ENCODE results near the gene UBE2E2.

UBE2E2 gene

DNA sequence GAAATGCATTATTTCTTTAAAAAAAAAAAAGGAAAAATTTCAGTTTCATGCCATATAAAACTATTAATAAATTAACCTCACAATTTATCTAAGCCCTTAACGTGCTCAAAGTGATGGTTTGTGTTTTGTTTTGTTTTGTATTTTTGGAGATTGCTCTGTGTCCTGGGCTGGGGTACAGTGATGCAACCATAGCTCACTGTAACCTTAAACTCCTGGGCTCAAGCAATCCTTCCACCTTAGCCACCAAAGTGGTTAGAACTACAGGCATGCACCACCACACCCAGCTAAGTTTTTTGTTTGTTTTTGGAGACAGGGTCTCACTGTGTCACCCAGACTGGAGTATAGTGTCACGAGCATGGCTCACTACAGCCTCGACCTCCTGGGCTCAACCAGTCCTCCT lies 180.7 kb downstream of the UBE2E2 start:
- no peak for DNase-seq (ENCODE audit: low read depth in 1 of 2, low spot score in 1 of 2)

DNA sequence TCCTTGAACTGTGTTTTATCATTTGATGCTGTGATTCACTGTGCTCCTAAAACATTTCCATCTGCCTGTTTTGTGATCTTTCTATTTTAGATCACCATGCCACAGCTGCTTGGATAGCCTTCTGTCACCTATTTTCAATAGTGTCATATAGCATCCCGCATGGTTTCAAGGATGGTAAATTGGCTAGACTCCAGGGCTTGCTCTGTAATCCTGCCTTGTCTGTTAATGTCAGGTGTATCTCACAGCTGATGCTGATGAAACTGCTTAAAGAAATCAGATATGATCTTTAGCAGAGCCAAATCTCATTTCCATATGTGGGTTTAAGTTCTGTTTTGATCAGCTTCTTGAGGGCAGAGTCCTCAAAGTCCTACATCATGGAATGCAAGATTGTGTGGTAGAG lies 182.2 kb downstream of the UBE2E2 start:
- no peak for DNase-seq (ENCODE audit: low read depth in 1 of 2, low spot score in 1 of 2)

DNA sequence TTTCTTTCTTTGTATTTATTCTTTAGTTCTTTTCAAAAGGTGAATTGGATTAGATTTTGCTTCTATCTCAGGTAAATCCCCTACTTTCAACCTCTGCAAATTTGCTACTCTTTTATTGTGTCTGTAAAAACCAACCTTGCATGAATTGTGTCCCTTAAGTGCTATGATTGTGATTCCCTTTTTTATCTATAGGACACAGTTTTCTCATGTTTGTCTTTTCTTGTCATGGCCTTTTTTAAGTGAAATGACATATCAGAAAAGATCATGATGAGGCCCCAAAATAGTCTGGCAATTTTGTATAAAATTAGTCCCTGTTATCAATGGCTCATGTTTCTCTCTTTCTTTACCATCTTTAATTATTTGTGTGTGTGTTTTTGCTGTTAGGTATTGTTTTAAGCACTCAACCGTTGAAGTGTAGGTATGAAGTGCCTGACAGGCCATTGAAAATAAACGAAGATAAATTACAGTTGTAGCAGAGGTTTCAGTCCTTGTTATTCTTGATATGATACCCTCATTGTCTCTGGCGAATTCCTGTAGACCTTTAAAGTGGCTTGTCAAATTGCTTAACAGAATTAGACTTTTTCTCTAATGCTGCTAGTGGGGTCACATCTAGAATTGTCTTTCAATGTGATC lies 184.3 kb downstream of the UBE2E2 start:
- no peak for DNase-seq (ENCODE audit: low read depth in 1 of 2, low spot score in 1 of 2)

- DNase-seq (ENCODE audit: low read depth in 1 of 2, low spot score in 1 of 2), result no peak
Measured at GRCh38 chr3:23389089-23389488, 186.0 kb downstream of the UBE2E2 start.

- no peak for DNase-seq (ENCODE audit: low read depth in 1 of 2, low spot score in 1 of 2)
Measured at GRCh38 chr3:23389686-23390085, 186.6 kb downstream of the UBE2E2 start.

DNA sequence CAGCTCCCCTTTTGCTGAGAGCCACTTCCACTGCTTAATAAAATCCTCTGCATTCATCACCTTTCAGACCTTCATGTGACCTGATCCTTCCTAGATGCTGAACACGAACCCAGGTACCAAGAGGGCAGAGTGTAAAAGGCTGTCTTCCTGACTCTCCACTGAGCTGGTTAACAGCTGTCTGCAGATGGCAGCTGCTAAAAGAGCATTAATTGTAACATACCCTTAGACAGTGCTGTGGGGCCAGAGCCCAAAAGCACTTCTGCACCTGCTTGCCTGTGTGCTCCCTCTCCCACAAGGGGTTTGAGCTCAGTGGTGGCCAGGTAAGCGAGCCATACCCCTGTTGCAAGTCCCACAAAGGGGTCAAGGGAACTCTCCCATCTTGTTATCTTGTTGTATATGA lies 187.3 kb downstream of the UBE2E2 start:
- DNase-seq (ENCODE audit: low read depth in 1 of 2, low spot score in 1 of 2), result no peak

DNA sequence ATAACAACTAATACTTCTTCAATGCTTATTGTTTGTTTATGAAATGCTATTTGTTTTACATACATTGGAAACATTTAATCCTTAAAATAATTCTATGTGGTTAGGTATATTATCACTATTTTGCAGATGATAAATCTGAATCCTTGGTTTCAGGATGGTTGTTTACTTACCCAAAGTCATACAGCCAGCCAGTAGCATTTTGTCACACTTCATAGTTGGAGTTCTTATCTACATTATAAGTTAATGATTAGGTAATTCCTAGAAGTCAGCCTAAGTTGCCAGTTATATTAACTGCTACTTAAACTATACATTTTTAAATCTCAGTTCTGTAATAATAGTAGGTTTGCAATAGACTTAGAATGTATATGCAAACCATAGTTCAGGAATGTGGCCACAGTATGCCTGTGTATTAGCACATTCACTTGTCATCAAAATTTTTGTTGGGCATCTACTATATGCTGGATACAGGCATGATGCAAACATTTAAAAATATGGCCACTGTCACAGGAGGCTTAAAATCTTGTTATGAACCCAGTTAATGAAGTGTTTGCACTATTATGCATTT lies 187.9 kb downstream of the UBE2E2 start:
- no peak for DNase-seq (ENCODE audit: low read depth in 1 of 2, low spot score in 1 of 2)

DNA sequence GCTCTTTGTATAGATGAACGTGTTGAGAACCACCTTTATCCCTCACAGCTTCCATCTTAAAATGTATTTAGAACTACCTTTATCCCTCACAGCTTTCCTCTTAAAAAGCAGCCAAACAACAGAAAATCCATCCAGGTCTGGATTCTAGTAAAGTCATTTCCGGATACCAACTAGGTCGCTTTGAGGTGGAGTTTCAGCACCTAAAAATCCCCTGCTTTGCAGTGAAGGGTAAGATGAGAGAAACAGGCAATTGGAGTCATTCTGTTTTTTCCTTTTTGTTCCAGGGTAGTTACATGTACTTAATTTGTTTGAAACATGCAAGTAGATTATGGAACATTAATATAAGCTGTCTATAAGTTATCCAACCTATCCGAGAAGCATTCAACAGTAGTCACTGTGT lies 192.0 kb downstream of the UBE2E2 start:
- DNase-seq (ENCODE audit: low read depth in 1 of 2, low spot score in 1 of 2), result no peak

DNA sequence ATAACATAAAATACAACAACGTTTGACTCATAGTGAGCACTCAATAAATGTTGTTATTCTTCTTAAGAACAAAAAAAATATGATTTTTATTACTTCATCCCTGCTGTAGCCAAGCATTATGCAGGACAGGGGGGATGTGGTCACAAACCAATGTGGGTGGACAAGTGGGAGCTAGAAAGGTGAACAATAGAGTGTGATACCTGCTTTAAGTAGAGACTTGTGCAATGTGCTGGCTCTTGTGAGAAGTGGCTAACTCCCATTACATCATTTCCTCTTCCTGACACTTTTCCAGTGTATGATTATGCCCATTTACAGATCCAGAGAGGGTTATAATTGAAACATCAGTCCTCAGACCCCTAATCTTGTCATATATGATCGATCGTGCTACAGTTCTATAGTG lies 193.6 kb downstream of the UBE2E2 start:
- no peak for DNase-seq (ENCODE audit: low read depth in 1 of 2, low spot score in 1 of 2)

DNA sequence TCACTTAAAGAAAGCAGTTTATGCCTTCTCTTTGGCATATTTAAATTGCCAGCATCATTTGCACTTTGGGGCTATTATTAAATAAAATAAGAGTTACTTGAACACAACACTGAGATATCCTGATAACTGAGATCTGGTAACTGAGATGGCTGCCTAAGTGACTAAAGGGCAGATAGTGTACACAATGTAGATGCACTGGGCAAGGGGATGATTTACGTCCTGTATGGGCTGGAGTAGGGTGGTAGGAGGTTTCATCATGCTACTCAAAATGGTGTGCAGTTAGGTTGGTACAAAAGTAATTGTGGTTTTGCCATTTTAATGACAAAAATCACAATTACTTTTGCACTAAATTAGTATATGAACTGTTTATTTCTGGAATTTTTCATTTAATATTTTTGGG lies 196.1 kb downstream of the UBE2E2 start:
- no peak for DNase-seq (ENCODE audit: low read depth in 1 of 2, low spot score in 1 of 2)

GRCh38 chr3:23402728-23403492 lies 199.8 kb downstream of the UBE2E2 start:
- no peak for DNase-seq (ENCODE audit: low read depth in 1 of 2, low spot score in 1 of 2)

DNA sequence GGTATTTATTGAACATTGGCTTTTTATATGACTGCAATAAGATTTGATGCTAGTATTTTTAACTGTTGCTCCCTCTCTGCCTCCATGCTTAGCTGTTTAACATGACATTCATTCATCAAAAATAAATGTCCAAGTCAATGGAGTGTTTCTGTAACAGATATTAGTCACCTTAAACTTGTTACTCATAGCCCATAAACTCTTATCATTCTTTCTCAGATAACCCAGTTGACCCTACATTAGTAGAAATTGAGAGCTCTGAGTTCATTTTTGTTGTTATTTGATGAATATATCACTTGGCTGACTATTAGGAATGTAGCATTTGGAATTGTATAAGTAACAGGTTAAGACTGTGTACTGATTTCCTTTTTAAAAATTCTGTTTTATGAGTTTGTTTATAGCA lies 201.1 kb downstream of the UBE2E2 start:
- no peak for DNase-seq (ENCODE audit: low read depth in 1 of 2, low spot score in 1 of 2)

DNA sequence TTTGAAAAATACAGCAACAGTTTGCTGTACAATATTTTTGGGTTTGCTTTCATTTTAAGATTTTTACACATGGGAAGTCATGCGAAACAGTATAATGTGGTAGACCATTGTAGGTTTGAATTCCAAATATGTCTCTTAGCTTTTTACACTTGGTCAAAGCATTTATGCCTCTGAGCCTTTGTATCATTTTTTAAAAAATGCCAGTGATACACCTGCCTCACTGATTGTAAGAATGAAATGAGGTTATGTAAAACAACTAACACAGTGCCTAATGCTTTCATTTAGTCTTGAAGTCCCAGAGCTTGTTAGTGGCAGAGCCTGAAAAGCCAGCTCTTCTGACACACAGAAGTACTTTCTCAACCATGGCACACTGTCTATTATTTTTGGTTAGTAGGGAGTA lies 202.0 kb downstream of the UBE2E2 start:
- DNase-seq (ENCODE audit: low read depth in 1 of 2, low spot score in 1 of 2), result no peak

GRCh38 chr3:23406601-23407000 lies 203.5 kb downstream of the UBE2E2 start:
- no peak for DNase-seq (ENCODE audit: low read depth in 1 of 2, low spot score in 1 of 2)

DNA sequence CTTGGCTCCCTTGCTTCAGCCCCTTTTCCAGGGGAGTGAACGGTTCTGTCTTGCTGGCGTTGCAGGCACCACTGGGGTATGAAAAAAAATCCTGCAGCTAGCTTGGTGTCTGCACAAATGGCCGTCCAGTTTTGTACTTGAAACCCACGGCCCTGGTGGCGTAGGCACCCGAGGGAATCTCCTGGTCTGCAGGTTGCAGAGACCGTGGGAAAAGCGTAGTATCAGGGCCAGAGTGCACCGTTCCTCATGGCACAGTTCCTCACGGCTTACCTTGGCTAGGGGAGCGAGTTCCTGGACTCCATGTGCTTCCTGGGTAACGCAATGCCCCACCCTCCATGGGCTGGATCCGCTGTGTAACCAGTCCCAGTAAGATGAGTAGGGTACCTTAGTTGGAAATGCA lies 214.9 kb downstream of the UBE2E2 start:
- no peak for DNase-seq (ENCODE audit: low read depth in 1 of 2, low spot score in 1 of 2)

DNA sequence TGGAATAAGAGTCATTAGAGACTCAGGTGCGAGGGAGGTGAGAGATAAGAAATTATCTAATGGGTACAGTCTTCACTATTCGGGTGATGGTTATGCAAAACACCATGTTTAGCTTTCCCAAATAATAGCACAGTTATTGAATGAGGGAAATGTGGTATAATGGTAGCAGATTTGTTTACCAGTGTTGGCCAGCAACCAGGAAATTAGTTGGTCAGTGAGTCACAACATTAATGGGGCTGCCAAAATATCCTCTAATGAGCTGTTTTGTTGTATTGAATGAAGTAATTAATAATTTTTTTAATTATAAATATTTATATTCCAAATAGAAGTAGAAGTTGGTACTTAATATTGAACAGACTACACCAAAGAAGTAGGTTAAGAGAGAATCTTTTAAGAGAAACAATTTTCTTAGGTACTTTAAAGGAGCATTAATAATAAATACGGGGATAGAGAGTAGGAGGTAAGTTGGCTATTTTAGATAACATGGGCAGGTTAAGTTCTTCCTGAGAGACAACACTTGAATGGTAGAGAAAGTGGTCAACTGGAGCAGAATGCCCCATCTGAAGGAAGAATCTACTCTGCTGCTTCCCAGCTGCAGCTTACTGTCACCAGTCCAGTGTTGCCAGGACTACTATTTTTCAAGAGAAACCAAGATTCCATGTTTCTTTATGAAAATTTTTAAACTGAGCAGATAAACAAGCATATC lies 218.8 kb downstream of the UBE2E2 start:
- DNase-seq (ENCODE audit: low read depth in 1 of 2, low spot score in 1 of 2), result no peak

GRCh38 chr3:23422517-23422851 lies 219.4 kb downstream of the UBE2E2 start:
- DNase-seq (ENCODE audit: low read depth in 1 of 2, low spot score in 1 of 2), result no peak

GRCh38 chr3:23425410-23425809 lies 222.3 kb downstream of the UBE2E2 start:
- no peak for DNase-seq (ENCODE audit: low read depth in 1 of 2, low spot score in 1 of 2)

DNA sequence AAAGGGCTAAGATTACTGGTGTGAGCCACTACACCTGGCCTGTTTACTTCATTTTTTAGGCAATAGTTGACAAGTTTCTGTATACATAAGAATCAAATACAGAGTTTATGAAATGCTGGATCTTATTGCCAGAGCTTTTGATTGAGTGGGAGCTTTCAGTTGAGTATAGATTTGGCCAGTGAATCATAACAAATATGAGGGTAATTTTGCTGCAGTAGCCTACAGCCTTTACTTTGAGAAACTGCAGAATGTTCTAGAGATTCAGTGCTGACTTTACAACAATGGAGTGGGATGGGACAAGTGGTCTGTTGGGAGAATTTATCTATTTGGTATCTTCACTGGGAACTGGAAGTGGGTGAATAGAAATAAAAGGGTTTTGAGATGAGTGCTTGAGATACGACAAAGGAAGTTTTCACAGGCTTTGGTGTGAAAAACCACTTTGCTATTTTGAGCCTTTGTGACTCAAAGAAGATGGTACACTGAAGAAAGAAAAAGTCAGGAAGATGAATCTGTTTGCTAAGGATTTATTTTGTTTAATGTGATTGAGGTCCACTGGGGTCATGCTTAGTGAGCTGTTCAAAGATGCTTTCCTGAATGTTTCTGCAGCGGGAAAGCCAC lies 227.8 kb downstream of the UBE2E2 start:
- no peak for DNase-seq (ENCODE audit: low read depth in 1 of 2, low spot score in 1 of 2)

DNA sequence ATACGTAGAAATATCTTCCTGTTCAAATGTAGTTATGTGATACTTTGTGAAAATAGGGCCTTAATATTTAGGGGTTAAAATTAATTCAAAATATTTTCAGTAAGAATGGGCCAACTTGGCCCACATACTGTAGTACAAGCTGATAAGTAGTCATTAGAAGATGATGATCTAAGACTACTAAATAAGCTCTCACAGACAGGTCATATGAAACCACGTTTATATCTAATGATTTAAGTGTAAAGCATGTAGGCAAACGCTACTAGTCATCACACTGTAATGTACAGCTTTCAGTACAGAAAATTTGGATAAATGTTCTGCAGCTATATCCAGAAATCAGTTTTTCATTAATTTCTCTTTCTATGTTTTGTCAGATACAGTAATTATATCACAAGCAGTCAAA lies 228.6 kb downstream of the UBE2E2 start:
- no peak for DNase-seq (ENCODE audit: low read depth in 1 of 2, low spot score in 1 of 2)

DNA sequence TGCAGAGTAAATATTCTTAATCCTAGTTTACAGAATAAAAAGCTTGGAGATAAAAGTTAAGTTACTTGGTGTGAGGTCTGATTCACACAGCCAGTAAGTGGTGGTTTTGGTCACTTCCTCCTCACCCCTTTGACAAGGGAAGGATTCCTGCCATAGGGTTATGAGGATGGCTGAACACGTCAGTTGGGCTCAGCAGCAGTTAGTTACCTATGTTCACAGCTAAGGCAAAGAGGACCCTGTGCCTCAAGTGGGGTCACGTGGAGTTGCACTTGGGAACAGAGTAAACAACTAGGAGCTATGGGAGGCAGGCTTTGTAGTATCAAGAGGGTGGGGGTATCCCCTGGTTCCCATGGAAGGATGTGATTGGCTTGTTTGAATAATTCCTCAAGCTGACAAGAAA lies 232.2 kb downstream of the UBE2E2 start:
- DNase-seq (ENCODE audit: low read depth in 1 of 2, low spot score in 1 of 2), result no peak

DNA sequence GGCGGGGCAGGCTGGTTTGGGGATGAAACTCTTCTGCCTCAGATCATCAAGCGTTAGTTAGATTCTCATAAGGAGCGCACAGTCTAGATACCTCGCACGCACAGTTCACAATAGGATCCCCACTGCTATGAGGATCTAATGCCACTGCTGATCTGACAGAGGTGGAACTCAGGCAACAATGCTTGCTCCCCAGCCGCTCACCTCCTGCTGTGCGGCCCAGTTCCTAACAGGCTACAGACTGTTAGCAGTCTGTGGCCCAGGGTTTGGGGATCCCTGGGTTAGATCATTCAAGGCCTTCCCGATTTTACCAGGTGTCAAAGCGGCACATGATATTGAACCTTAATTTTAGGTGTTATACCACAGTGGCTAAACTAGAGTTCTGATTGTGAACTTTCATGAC lies 232.8 kb downstream of the UBE2E2 start:
- DNase-seq (ENCODE audit: low read depth in 1 of 2, low spot score in 1 of 2), result no peak
